H1 (cell line): ENCODE measurements around the gene TINAGL1. TPM values are rescaled to one million over a fixed set of nuclear protein-coding genes. Genes with fewer than 3 reads are reported as not detected.

Experiments used
- CTCF ChIA-PET: fragments of 300-600 bp; sonication (Branson Sonifier 250); formaldehyde crosslinking; loops from one replicate; lab custom pipeline; 2021; ENCODE audit not compliant: partially characterized antibody; lab: Charles Lee
- POLR2A ChIA-PET: fragments of 300-600 bp; sonication (Branson Sonifier 250); formaldehyde crosslinking; loops from one replicate; lab custom pipeline; 2021; ENCODE audit warnings: inconsistent platforms; ENCODE audit not compliant: partially characterized antibody; lab: Charles Lee
- DNase-seq, 2 experiments: peaks; one replicate each; pipeline versions ENCODE4 v3.0.0 to v3.0.0-alpha.2; 2010 to 2022; ENCODE audit warnings: low spot score in 2 of 2, low read depth in 1 of 2, mixed read lengths in 1 of 2
- FAIRE-seq: peaks from 2 replicates; lab custom pipeline; 2011; peaks lifted over from hg19 to GRCh38; lab: Jason Lieb, UNC
- H2AFZ ChIP-seq: 2 replicates; pipeline ENCODE4 v1.8.1; 2012; ENCODE audit warnings: low read length, inconsistent platforms
- H2AK5ac ChIP-seq: 2 replicates; pipeline ENCODE4 v1.6.1; 2013; ENCODE audit warnings: low read depth, low read length
- H2BK120ac ChIP-seq: replicated peaks from 2 replicates; pipeline ENCODE3; 2013; ENCODE audit warnings: low read depth, low read length, inconsistent platforms
- H2BK12ac ChIP-seq: 2 replicates; pipeline ENCODE4 v1.6.1; 2013; ENCODE audit warnings: low read depth, low read length
- H2BK15ac ChIP-seq: 2 replicates; pipeline ENCODE4 v1.6.1; 2013; ENCODE audit warnings: low read length
- H2BK20ac ChIP-seq: 2 replicates; pipeline ENCODE4 v1.6.1; 2013; ENCODE audit warnings: low read length
- H2BK5ac ChIP-seq: 2 replicates; pipeline ENCODE4 v1.6.1; 2013; ENCODE audit warnings: low read depth, low read length
- H3K14ac ChIP-seq: 2 replicates; pipeline ENCODE4 v1.6.1; 2013; ENCODE audit warnings: inconsistent platforms; ENCODE audit not compliant: insufficient read length
- H3K18ac ChIP-seq: 2 replicates; pipeline ENCODE4 v1.6.1; 2013; ENCODE audit warnings: low read length; ENCODE audit errors: extremely low read depth
- H3K23ac ChIP-seq: 2 replicates; pipeline ENCODE4 v1.6.1; 2013; ENCODE audit warnings: inconsistent platforms; ENCODE audit not compliant: insufficient read length
- H3K23me2 ChIP-seq: 2 replicates; pipeline ENCODE4 v1.6.1; 2013; ENCODE audit warnings: low read depth, low read length
- H3K27ac ChIP-seq: 2 replicates; pipeline ENCODE4 v1.6.1; 2011; ENCODE audit warnings: low read depth, low read length, inconsistent platforms
- H3K27me3 ChIP-seq, 4 experiments: replicated peaks in 1 of 4; 1 replicate in 1 of 4; 2 replicates in 3 of 4; pipeline versions ENCODE4 v1.6.1 to v1.8.1; 2011 to 2013; ENCODE audit warnings: low read length in 3 of 4, mild to moderate bottlenecking in 3 of 4, inconsistent platforms in 2 of 4, mixed read lengths in 2 of 4, moderate library complexity in 1 of 4; ENCODE audit not compliant: control insufficient read depth in 3 of 4, insufficient read depth in 3 of 4; ENCODE audit errors: extremely low read depth in 1 of 4
- H3K36me3 ChIP-seq, 4 experiments: 2 replicates each; pipeline versions ENCODE4 v1.6.1 to v1.8.1; 2011 to 2013; ENCODE audit warnings: mild to moderate bottlenecking in 4 of 4, low read length in 3 of 4, moderate library complexity in 2 of 4, control low read depth in 1 of 4, inconsistent platforms in 1 of 4; ENCODE audit not compliant: insufficient read depth in 4 of 4, control insufficient read depth in 2 of 4
- H3K4ac ChIP-seq: replicated peaks from 2 replicates; pipeline ENCODE3; 2013; ENCODE audit warnings: low read length, low read depth, mixed read lengths, inconsistent platforms; ENCODE audit not compliant: insufficient read length
- H3K4me1 ChIP-seq, 4 experiments: replicated peaks in 1 of 4; 1 replicate in 1 of 4; 2 replicates in 3 of 4; pipeline versions ENCODE4 v1.6.1 to v1.8.1; 2011 to 2013; ENCODE audit warnings: low read length in 3 of 4, inconsistent platforms in 2 of 4, mixed read lengths in 1 of 4; ENCODE audit not compliant: insufficient read depth in 4 of 4, control insufficient read depth in 3 of 4
- H3K4me2 ChIP-seq, 2 experiments: 2 replicates each; pipeline versions ENCODE4 v1.6.1 to v1.8.1; 2011 to 2013; ENCODE audit warnings: low read depth in 2 of 2, low read length in 2 of 2, control low read depth in 1 of 2, inconsistent platforms in 1 of 2, mild to moderate bottlenecking in 1 of 2; ENCODE audit not compliant: insufficient read depth in 1 of 2
- H3K4me3 ChIP-seq, 4 experiments: fragments of 200-600, 300-600 bp in 1 of 4; sonication (generic), shearing (Covaris generic), sonication (Bioruptor Twin) in 1 of 4; 2 replicates each; pipeline versions ENCODE4 v1.5.1 to v1.8.1; 2011 to 2016; ENCODE audit warnings: low read length in 4 of 4, low read depth in 3 of 4, control low read depth in 2 of 4, inconsistent platforms in 2 of 4, mild to moderate bottlenecking in 2 of 4, mixed read lengths in 1 of 4, moderate library complexity in 1 of 4; ENCODE audit not compliant: insufficient read depth in 2 of 4; ENCODE audit errors: extremely low read depth in 1 of 4
- H3K56ac ChIP-seq: replicated peaks from 2 replicates; pipeline ENCODE3; 2013; ENCODE audit warnings: low read depth, mild to moderate bottlenecking, mixed read lengths, low read length, inconsistent platforms; ENCODE audit not compliant: insufficient read length
- H3K79me1 ChIP-seq: 2 replicates; pipeline ENCODE4 v1.6.1; 2013; ENCODE audit warnings: low read depth, low read length, control low read depth
- H3K79me2 ChIP-seq, 2 experiments: 2 replicates each; pipeline versions ENCODE4 v1.6.1 to v1.8.1; 2012 to 2013; ENCODE audit warnings: low read length in 2 of 2, mild to moderate bottlenecking in 2 of 2, inconsistent platforms in 1 of 2; ENCODE audit not compliant: insufficient read depth in 2 of 2, control insufficient read depth in 1 of 2
- H3K9ac ChIP-seq, 4 experiments: replicated peaks in 1 of 4; 1 replicate in 1 of 4; 2 replicates in 3 of 4; pipeline versions ENCODE4 v1.6.1 to v1.8.1; 2011 to 2013; ENCODE audit warnings: low read depth in 3 of 4, low read length in 3 of 4, control low read depth in 2 of 4, mild to moderate bottlenecking in 2 of 4, moderate library complexity in 2 of 4, inconsistent platforms in 1 of 4; ENCODE audit errors: extremely low read depth in 1 of 4
- H3K9me3 ChIP-seq, 2 experiments: 2 replicates each; pipeline versions ENCODE4 v1.6.1 to v1.8.1; 2012 to 2013; ENCODE audit warnings: mild to moderate bottlenecking in 2 of 2, moderate library complexity in 2 of 2, control low read depth in 1 of 2, inconsistent platforms in 1 of 2, low read depth in 1 of 2, low read length in 1 of 2, mixed read lengths in 1 of 2; ENCODE audit not compliant: insufficient read depth in 2 of 2
- H4K20me1 ChIP-seq, 2 experiments: replicated peaks in 1 of 2; 2 replicates each; pipeline versions ENCODE3 to v1.8.1; 2011 to 2013; ENCODE audit warnings: inconsistent platforms in 2 of 2, low read length in 2 of 2, mild to moderate bottlenecking in 1 of 2; ENCODE audit not compliant: insufficient read depth in 2 of 2, control insufficient read depth in 1 of 2
- H4K5ac ChIP-seq: 2 replicates; pipeline ENCODE4 v1.6.1; 2013; ENCODE audit warnings: low read length, low read depth, mixed read lengths, inconsistent platforms; ENCODE audit not compliant: insufficient read length
- H4K8ac ChIP-seq: 2 replicates; pipeline ENCODE4 v1.8.0; 2013; ENCODE audit warnings: mild to moderate bottlenecking, moderate library complexity, low read length, inconsistent platforms; ENCODE audit not compliant: insufficient read depth; ENCODE audit errors: extremely low read depth
- H4K91ac ChIP-seq: replicated peaks from 2 replicates; pipeline ENCODE3; 2013; ENCODE audit warnings: low read length, mixed read lengths, inconsistent platforms; ENCODE audit not compliant: insufficient read length
- CTBP2 ChIP-seq: IDR thresholded peaks from 2 replicates; pipeline ENCODE4 v1.7.0; 2011; ENCODE audit warnings: borderline replicate concordance, mild to moderate bottlenecking, moderate library complexity, mixed read lengths, low read length; ENCODE audit not compliant: insufficient read depth, insufficient read length
- HDAC2 ChIP-seq, 2 experiments: fragments of 300-600 bp in 1 of 2; sonication (generic) in 1 of 2; IDR thresholded peaks; 2 replicates each; pipeline ENCODE4 v1.6.1; 2011 to 2012; ENCODE audit warnings: low read depth in 2 of 2, low read length in 2 of 2, mild to moderate bottlenecking in 2 of 2, moderate library complexity in 2 of 2, borderline replicate concordance in 1 of 2, inconsistent platforms in 1 of 2
- JUND ChIP-seq: IDR thresholded peaks from 2 replicates; pipeline ENCODE4 v1.6.1; 2011; ENCODE audit warnings: mild to moderate bottlenecking, improper control_type of control experiment, low read length
- POLR2A ChIP-seq, 2 experiments: IDR thresholded peaks; 1 replicate in 1 of 2; 2 replicates in 1 of 2; pipeline ENCODE4 v1.6.1; 2011; ENCODE audit warnings: low read depth in 2 of 2, low read length in 2 of 2, mild to moderate bottlenecking in 2 of 2; ENCODE audit errors: control extremely low read depth in 1 of 2
- SIRT6 ChIP-seq: IDR thresholded peaks from one replicate; pipeline ENCODE4 v1.7.1; 2012; ENCODE audit warnings: low read length, inconsistent platforms
- TAF7 ChIP-seq: optimal IDR thresholded peaks from 2 replicates; pipeline ENCODE3; 2011; ENCODE audit warnings: low read depth, mild to moderate bottlenecking, inconsistent platforms, low read length, moderate library complexity, borderline replicate concordance
- WGBS, 2 experiments: shearing (Covaris generic) in 1 of 2; methylation state at CpG; one replicate each; pipeline versions ENCODE4 v1.1.6 to v1.1.7; 2013 to 2015; ENCODE audit warnings: low lambda C conversion rate in 2 of 2, mixed read lengths in 2 of 2, inconsistent platforms in 1 of 2, low coverage in 1 of 2, missing lambda C conversion rate in 1 of 2; ENCODE audit not compliant: insufficient replicate concordance in 2 of 2, insufficient coverage in 1 of 2, insufficient read length in 1 of 2; ENCODE audit errors: extremely low coverage in 1 of 2, missing lambda C conversion rate in 1 of 2; 5-methylcytosine and 5-hydroxymethylcytosine counted together
- polyA plus RNA-seq, 7 experiments: library from polyadenylated mRNA; depleted of rRNA in 3 of 7; stranded (reverse) in 5 of 7; unstranded in 2 of 7; fragments of >200 nt in 5 of 7; fragments of 200-250 nt in 2 of 7; gene quantifications; 1 replicate in 5 of 7; 2 replicates in 1 of 7; 4 replicates in 1 of 7; pipeline versions ENCODE4 v1.2.1 to v1.2.3, GENCODE V29; 2011 to 2013; ENCODE audit warnings: missing spikeins in 2 of 7, mixed read lengths in 2 of 7
- total RNA-seq: library from RNA; stranded (reverse); fragmentation: NEBNext Ultra II Directional; extraction: Animal tissue kit (Norgen Biotek cat#: 25700); gene quantifications from 2 replicates; pipeline ENCODE4 v1.2.1, GENCODE V29; 2021

The TINAGL1 gene
- total and polyA plus RNA-seq, 2 of the 8 experiments (the other 6 are each of a cell fraction or from before 2014, with no cell fraction given): 11.2 to 21.7 TPM

DNA sequence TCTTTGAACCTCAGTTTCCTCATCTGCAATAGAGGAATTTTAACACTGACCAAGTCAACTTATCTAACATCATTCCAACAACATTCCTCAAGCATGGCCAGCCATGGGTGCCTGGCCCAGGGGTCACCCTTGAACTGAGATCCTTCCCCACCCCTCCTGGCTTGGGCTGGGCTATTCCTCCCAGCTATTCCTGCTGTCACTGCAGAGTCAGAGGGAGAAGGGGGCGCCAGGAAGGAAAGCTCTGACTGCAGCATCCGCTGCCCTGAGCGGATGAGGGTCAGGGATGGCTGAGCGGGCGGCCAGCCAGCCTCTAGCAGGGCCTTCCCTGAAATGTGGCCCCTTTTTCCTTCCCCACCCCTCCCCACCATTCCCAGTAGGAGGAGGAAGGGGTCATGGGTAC lies 3.1 kb downstream of the TINAGL1 start:
- Histone ChIP-seq H3K27ac (no peak overlapping the region), H3K79me2 (no peaks in the 10 kb centered on the region), H3K18ac (peak overlapping the region; percentile 27; the same call in 1 of the 2 replicates), H2BK12ac (peak overlapping the region; percentile 63; the same call in 1 of the 2 replicates), H2BK15ac (no peak overlapping the region), H3K4ac (no peak overlapping the region), H3K9me3 (no peaks in the 10 kb centered on the region), H4K20me1 (no peaks in the 10 kb centered on the region), H3K14ac (no peak overlapping the region), H3K4me3 (peak overlapping the region in 1 of 4 experiments; percentile 26; a peak in 1 of 8 replicates), H4K8ac (no peak overlapping the region), H2AK5ac (no peak overlapping the region), H4K5ac (no peak overlapping the region), H2BK5ac (no peak overlapping the region), H3K23ac (no peak overlapping the region), H3K27me3 (peaks cover 0 to 2% (median 0%) of the 10 kb centered on the region in 4 experiments; a peak in 1 of 7 replicates), H3K4me1 (peaks cover 10 to 55% (median 32%) of the 10 kb centered on the region in 4 experiments), H3K23me2 (no peaks in the 10 kb centered on the region; the same call in 1 of the 2 replicates), H2BK20ac (0 out of 2 replicates have a peak overlapping the region, but pooled peaks have one; percentile 48), H2AFZ (no peak overlapping the region), H3K9ac (no peak overlapping the region), H3K56ac (no peak overlapping the region), H4K91ac (no peak overlapping the region), H2BK120ac (no peak overlapping the region), H3K79me1 (no peaks in the 10 kb centered on the region), H3K4me2 (peak overlapping the region; percentile 50 to 55), H3K36me3 (no peaks in the 10 kb centered on the region)
- DNase-seq (peak in 1 of 2 experiments; percentile 49), FAIRE-seq (no peak)
- ChIA-PET CTCF (interaction anchor here (0.7 to 2.8 kb wide), 7 partner anchors 10 to 56 kb away, joined by 3 to 10 read pairs (median 4); no protein-coding TSS in a partner anchor), POLR2A (interaction anchor here (0.5 to 1.1 kb wide), 2 partner anchors 105 to 166 kb away, joined by 3 read pairs; no protein-coding TSS in a partner anchor)
- WGBS, 2 experiments: 53% methylated on average over 5 of the region's 5 CpGs; no CpG with 5 or more reads in 1 of the 2 experiments
- TF ChIP-seq JUND (no peak), SIRT6 (no peak), POLR2A (IDR thresholded peaks at IDR 0.05; ENCODE audit: control extremely low read depth in 1 of 2, low read depth in 2 of 2, low read length in 2 of 2) (no peak), HDAC2 (IDR thresholded peaks at IDR 0.05; ENCODE audit: borderline replicate concordance in 1 of 2, low read depth in 2 of 2, low read length in 2 of 2) (no peak), CTBP2 (no peak), TAF7 (no peak)
